Subcutaneous adipose tissue (tissue), 4 donors: Measurements from ENCODE around the gene TMX1. TPM values are rescaled to one million over a fixed set of nuclear protein-coding genes. Genes with fewer than 3 reads are reported as not detected.

Experiments
- total RNA-seq, 4 donors: library from RNA; depleted of rRNA; stranded (reverse); fragments of >200 nt; gene quantifications; one replicate each; pipeline ENCODE4 v1.1.0, GENCODE V29; 2016
- TF ChIP-seq, protein P1 (sequence below): fragments of 450-650 bp; IDR thresholded peaks from one replicate; pipeline ENCODE4 v1.5.1; 2016; ENCODE audit warnings: low read depth, mild to moderate bottlenecking, control low read depth, antibody characterized with exemption, moderate library complexity

TMX1 gene
- total RNA-seq, 4 donors from 2014 or later, result 32.0 to 54.6 (median 47.7) TPM

DNA sequence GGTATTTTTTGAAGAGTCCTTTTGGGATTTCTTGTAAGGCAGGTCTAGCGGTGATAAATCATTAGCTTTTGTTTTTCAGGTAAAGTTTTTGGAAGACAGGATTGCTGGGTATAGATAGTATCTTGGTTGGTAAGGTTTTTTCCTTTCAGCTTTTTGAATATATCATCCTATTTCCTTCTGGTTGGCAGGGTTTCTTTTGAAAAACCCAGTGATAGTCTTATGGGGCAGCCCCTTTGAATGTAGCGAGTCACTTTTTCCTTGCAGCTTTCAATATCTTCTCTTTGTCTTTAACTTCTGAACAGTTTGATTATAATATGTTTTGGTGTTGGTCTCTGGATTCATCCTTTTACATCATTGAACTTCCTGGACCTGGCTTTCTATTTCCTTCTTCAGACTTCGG lies 20.2 kb downstream of the TMX1 start:
- TF ChIP-seq, protein P1, sequence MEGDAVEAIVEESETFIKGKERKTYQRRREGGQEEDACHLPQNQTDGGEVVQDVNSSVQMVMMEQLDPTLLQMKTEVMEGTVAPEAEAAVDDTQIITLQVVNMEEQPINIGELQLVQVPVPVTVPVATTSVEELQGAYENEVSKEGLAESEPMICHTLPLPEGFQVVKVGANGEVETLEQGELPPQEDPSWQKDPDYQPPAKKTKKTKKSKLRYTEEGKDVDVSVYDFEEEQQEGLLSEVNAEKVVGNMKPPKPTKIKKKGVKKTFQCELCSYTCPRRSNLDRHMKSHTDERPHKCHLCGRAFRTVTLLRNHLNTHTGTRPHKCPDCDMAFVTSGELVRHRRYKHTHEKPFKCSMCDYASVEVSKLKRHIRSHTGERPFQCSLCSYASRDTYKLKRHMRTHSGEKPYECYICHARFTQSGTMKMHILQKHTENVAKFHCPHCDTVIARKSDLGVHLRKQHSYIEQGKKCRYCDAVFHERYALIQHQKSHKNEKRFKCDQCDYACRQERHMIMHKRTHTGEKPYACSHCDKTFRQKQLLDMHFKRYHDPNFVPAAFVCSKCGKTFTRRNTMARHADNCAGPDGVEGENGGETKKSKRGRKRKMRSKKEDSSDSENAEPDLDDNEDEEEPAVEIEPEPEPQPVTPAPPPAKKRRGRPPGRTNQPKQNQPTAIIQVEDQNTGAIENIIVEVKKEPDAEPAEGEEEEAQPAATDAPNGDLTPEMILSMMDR, result no peak

- TF ChIP-seq, protein P1, result no peak
Measured at GRCh38 chr14:51261151-51261550, 21.1 kb downstream of the TMX1 start.

- TF ChIP-seq, protein P1, result no peak
Measured at GRCh38 chr14:51262868-51263267, 22.8 kb downstream of the TMX1 start.

- TF ChIP-seq, protein P1, result no peak
Measured at GRCh38 chr14:51269634-51270033, 29.6 kb downstream of the TMX1 start.

- TF ChIP-seq, protein P1, result no peak
Measured at GRCh38 chr14:51276605-51277004, 36.6 kb downstream of the TMX1 start.

- TF ChIP-seq, protein P1, result no peak
Measured at GRCh38 chr14:51277753-51278415, 37.8 kb downstream of the TMX1 start.

- TF ChIP-seq, protein P1, result no peak
Measured at GRCh38 chr14:51282517-51282916, 42.5 kb downstream of the TMX1 start.
